ENCODE results near the gene BAIAP2L1.

The BAIAP2L1 gene

DNA sequence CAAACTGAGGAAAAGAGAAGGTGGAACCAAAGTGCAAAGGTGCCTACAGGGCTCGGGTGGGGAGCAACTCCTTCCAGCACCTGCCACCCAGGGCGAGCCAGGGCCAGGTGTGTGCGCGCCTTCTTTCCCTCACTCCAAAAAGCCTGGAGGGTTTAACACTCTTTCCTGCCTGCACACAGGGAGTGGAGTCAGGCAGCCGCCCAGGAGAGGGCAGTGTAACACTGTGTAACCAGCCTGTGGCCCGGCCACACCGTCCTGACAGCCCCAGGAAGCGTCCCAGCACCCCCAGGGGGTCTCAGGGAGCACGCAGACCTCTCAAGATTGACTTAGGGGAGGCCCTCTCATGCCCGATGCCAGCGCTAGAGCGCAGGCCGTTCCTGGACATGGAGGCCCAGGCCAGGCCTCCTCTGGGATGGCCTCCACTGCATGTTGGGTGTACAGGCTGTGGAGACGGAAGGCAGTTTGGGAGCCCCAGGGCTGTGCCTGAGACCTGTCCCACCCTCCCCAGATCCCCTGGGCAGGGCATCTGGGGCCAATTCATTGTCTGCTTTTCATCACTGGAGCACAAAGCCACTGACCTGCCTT lies 106.0 kb downstream of the BAIAP2L1 start:
- peak; percentile 56 for DNase-seq (ENCODE audit: low spot score)

DNA sequence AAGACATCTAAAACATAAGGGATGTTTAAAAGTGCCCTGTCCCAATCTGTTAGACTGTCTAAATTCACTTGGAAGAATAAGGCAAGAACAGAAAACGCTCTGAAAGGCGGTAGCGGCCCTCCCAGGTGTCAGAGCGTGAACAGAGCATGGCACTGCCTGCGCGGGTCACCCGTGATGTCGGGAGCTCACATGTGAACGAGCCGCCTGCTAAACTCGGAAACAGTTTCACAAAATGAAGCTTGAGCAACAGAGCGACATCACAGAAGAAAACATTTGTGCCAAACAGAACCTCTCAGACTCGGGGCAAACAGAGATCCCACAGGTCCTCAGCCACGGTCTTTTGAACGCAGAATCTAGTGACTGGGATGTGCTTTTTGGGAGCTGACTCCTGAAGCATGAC lies 106.6 kb downstream of the BAIAP2L1 start:
- no peak for DNase-seq (ENCODE audit: low spot score)

GRCh38 chr7:98293746-98294145 lies 107.1 kb downstream of the BAIAP2L1 start:
- DNase-seq (ENCODE audit: low spot score) = no peak

DNA sequence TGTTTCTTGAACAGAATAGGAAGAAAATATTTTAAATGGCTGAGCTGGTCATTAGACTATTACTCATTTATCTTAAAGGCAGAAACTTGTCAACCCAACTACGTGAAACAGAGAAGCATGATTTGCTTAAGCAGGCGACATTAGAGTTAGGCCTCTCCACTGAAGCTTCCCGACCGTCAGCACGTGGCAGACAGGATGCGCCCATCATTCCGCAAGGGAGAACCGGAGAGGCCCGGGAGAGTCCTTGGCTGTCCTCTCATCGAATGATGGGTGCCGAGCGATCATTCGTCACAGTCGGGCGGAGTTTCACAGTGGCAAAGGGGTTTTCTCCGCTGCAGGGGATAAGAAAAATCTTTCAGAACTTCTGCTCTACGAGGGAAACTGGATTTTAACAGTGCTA lies 107.6 kb downstream of the BAIAP2L1 start:
- no peak for DNase-seq (ENCODE audit: low spot score)

GRCh38 chr7:98291717-98292116 lies 109.2 kb downstream of the BAIAP2L1 start:
- DNase-seq (ENCODE audit: low spot score) = peak; percentile 47

DNA sequence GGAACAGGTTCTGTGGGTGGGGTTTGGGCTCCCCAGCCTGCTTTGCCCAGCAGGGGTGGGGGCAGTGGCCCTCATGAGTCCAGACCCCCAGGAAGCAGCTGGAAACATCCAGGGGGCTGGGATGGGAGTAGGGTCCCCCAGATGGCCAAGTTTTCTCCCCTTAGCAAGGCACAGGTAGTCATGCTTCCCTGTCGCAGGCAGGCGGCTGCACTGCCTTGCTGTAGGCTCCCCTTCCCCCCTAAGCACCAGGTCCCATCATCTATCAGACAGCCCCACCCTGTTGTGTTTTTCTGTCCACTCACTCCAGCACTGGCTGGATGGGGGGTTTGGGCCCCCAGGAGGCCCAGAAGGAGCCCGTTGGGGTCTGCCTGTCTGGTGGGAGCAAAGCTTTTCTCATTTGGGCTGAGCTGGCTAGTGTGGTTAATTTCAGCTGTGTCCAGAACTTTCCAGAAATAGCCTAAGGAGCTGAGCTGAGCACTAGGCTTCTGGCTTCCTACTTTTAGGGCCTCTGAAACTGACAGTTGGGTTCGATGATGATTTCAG lies 111.5 kb downstream of the BAIAP2L1 start:
- no peak for DNase-seq (ENCODE audit: low spot score)

- no peak for DNase-seq (ENCODE audit: low spot score)
Measured at GRCh38 chr7:98288064-98288823, 112.6 kb downstream of the BAIAP2L1 start.

DNA sequence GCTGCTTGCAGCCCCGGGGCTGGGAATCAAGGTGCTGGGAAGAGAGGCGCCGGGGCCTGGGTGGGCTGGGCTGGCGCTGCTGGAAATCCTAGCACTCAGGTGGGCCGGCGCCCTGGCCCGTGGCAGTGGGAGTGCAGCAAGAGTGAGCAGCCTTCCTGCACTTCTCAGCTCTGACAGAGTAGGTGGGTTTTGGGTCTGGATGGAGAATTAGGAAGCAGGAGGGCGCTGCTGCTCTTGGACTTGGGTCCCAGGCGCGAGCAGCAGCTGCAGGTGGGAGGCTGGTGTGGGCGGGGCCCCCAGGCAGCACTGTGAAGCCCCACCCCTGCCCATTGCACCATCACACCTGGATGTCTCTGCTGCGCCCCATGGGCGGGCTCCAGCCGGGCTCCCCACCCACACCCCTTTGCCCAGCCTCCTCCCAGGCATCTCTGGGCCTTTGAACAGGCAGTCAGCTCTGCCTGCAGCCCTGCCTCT lies 113.4 kb downstream of the BAIAP2L1 start:
- no peak for DNase-seq (ENCODE audit: low spot score)

- DNase-seq (ENCODE audit: low spot score) = no peak
Measured at GRCh38 chr7:98286701-98287485, 114.0 kb downstream of the BAIAP2L1 start.

DNA sequence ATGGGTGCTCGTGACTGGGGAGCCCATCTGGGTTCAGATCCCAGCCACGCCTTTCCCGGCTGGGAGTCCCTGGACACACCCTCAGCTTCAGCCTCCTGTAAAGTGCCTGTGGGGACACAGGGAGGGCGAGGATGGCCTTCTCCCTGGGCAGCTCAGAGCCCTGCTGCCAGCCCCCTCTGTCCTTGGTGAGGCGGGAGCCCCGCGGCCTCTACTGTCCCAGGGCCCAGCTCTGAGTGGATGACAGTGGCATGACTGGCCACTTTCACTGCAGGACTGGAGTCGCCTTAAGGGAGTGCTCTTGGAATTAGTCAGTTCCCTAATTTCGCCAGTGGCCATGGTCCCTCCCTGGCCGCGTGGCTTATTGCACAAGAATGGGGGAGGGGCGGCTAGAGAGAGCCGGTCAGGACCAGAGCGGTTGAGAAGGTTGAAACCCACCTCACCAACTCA lies 114.8 kb downstream of the BAIAP2L1 start:
- peak; percentile 65 for DNase-seq (ENCODE audit: low spot score)

GRCh38 chr7:98285157-98286092 lies 115.5 kb downstream of the BAIAP2L1 start:
- no peak for DNase-seq (ENCODE audit: low spot score)

DNA sequence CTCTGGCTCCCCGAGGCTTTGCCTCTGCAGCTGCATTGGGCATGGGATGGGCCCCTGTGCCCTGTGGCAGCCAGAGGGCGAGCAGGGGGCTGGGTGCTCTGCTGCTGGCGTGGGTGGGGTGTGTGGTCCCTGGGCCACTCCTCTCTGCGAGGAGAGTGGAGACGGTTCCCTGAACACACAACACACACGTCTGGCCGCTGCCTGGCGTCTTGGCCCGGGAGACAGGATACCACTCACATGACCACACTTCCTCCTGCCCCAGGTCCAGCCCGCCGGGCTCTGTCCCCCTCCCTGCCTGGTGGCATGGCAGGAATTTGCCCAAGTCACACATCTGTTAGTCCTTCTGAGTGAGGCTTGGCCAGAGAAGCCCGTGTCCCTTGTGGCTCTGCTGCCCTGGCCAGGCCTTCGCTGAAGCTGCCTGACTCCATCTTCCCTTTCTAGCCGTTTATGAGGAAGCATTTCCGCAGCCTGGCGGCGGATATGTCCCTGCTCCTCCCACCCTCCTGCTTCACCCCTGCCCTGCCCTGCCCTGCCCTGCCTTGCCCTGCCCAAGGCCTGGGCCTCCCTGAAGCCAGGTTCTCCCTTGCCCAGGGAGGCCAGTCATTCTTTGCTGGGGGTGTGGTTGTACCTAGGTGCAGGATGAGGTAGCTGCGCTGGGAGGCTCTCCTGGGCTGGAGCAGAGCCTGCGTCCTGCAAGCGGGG lies 116.4 kb downstream of the BAIAP2L1 start:
- no peak for DNase-seq (ENCODE audit: low spot score)

DNA sequence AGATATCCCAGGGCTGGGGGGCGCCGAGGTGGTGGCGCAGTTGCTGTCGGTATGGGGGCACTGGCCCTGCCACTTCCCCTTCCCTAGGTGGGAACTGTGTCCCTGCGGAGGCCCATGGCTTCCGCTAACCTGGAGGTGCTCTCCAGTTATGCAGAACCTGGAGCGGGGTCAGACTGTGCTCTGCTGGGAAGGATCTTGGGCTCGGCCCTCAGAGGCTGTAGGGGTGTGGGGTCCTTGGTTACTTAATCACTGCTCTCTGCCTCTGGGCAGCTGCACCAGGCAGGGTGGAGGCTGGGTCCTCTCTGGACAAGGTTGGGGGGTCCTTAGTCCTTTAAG lies 117.0 kb downstream of the BAIAP2L1 start:
- DNase-seq (ENCODE audit: low spot score) = no peak

DNA sequence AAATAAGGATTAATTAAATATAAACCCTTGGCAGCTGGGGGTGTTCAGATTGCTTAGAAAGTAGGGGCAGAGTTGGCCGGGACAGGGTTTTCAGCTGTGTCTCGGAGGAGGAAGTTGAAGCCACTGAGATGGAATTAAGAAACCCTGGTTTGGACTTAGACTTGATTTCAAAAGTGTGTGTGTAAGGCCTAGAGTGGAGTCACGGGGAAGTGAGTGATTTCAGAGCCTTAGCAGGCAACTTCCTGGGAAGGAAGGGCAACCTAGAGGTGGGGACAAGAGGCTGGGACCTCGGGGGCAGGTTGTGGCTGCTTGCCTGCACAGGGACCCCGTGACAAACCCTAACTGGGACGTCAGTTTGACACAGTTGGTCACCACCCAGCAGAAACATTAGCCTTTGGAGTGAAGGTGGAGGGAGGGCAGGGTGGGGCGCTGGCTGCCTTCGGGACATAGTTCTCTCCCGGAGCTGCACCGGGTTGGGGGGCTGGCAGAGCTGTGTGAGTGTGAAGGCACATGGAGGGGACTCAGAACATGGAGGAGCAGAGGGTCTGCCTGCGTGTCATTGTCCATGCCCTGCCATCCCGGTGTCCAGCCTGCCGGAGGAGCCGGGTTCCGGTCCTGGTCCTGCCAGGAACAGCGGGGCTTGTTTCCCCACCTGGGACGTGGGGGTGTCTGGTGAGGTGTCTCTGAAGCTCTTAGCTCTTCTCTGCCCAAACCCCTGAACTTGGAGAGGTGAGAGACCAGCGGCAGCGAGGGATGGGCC lies 117.6 kb downstream of the BAIAP2L1 start:
- peak; percentile 86 for DNase-seq (ENCODE audit: low spot score)

- DNase-seq (ENCODE audit: low spot score) = peak; percentile 49
Measured at GRCh38 chr7:98282703-98283102, 118.2 kb downstream of the BAIAP2L1 start.

DNA sequence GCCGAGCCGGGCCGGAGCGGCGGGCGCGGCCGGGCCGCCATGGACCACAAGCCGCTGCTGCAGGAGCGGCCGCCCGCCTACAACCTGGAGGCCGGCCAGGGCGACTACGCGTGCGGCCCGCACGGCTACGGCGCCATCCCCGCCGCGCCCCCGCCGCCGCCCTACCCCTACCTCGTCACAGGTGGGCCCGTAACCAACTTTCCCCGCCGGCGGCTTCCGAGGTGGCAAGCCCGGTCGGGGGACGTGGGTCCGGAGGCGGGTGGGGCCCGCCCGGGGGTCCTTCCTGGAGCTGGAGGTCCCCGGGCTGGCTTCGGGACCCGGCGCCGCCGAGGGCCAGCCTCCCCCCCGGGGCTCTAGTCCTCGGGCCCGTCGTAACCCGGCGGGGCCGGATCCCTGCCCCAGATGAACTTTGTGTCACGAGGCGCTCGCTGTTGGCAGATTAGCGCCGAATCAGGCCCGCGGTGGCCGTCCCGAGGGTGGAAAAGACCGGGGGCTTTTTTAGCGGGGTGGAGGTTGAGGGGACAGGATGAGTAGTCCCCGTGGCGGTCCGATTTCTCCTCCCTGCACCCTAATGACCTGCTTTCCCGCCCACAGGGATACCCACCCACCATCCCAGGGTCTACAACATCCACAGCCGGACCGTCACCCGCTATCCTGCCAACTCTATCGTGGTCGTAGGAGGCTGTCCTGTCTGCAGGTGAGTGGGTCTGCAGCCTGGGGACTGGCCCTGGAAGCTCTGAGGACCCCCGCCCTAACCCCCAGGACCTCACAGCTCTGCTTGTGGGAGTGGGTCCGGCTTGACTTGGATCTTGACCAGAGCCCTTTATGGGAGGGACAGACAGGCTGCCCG lies 118.9 kb downstream of the BAIAP2L1 start:
- peak; percentile 37 for DNase-seq (ENCODE audit: low spot score)

- DNase-seq (ENCODE audit: low spot score) = peak; percentile 93
Measured at GRCh38 chr7:98280791-98281756, 119.8 kb downstream of the BAIAP2L1 start, which contains the start of gene BRI3. TSS of gene BRI3 (plus strand) at chr7:98281686. CDS start at chr7:98281796, 110 bp downstream.

DNA sequence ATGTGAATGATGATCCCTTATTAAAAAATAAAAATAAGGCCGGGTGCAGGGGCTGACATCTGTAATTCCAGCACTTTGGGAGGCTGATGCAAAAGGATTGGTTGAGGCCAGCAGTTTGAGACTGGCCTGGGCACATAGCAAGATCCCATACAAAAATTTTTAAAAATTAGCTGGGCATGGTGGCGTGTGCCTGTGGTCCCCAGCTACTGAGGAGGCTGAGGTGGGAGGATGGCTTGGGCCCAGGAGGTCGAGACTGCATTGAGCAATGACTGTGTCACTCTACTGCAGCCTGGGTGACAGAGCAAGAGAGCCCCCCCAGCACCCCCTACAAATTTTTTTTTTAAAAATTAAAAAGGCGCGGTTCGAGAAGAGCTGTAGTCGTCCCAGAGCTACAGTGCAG lies 120.6 kb downstream of the BAIAP2L1 start:
- no peak for DNase-seq (ENCODE audit: low spot score)
